Type B pancreatic cell (in vitro differentiated cells): Measurements from ENCODE around the gene ARMC8. TPM values are rescaled to one million over a fixed set of nuclear protein-coding genes. Genes with fewer than 3 reads are reported as not detected.

Experiments used
- DNase-seq: peaks from one replicate; pipeline ENCODE4 v3.0.0; 2021; ENCODE audit warnings: mixed read lengths; ENCODE audit not compliant: unreplicated experiment; ENCODE audit errors: extremely low spot score
- H3K27ac Mint-ChIP-seq: 2 replicates; pipeline ENCODE4 v1.8.0; 2021; ENCODE audit warnings: mild to moderate bottlenecking, mixed read lengths
- H3K27me3 Mint-ChIP-seq: 2 replicates; pipeline ENCODE4 v1.8.0; 2021; ENCODE audit warnings: mixed read lengths
- H3K36me3 Mint-ChIP-seq: 2 replicates; pipeline ENCODE4 v1.8.0; 2021; ENCODE audit warnings: mixed read lengths
- H3K4me1 Mint-ChIP-seq: one replicate; pipeline ENCODE4 v1.8.0; 2021; ENCODE audit warnings: mixed read lengths; ENCODE audit not compliant: unreplicated experiment
- H3K4me3 Mint-ChIP-seq: 2 replicates; pipeline ENCODE4 v1.8.0; 2021; ENCODE audit warnings: mild to moderate bottlenecking, mixed read lengths
- H3K9me3 Mint-ChIP-seq: 2 replicates; pipeline ENCODE4 v1.8.0; 2021; ENCODE audit warnings: mixed read lengths
- total RNA-seq: library from RNA; stranded (reverse); gene quantifications from 2 replicates; pipeline ENCODE4 v1.2.1, GENCODE V29; 2021; ENCODE audit warnings: low replicate concordance
- TF ChIP-seq, protein P1 (sequence below): fragments of 200-600 bp; sonication (generic); conservative IDR thresholded peaks from 2 replicates; pipeline ENCODE4 v1.5.0; 2021; ENCODE audit warnings: antibody characterized with exemption, mild to moderate bottlenecking

Gene ARMC8
- total RNA-seq, 1 donor from 2014 or later, result 46.1 TPM

- Mint-ChIP-seq H3K4me3 (no peak overlapping the region), H3K4me1 (peaks cover 9% of the 10 kb centered on the region), H3K27me3 (peaks cover 7% of the 10 kb centered on the region), H3K27ac (peak overlapping the region; percentile 46), H3K36me3 (no peaks in the 10 kb centered on the region), H3K9me3 (no peaks in the 10 kb centered on the region)
- no peak for DNase-seq
- TF ChIP-seq, protein P1, sequence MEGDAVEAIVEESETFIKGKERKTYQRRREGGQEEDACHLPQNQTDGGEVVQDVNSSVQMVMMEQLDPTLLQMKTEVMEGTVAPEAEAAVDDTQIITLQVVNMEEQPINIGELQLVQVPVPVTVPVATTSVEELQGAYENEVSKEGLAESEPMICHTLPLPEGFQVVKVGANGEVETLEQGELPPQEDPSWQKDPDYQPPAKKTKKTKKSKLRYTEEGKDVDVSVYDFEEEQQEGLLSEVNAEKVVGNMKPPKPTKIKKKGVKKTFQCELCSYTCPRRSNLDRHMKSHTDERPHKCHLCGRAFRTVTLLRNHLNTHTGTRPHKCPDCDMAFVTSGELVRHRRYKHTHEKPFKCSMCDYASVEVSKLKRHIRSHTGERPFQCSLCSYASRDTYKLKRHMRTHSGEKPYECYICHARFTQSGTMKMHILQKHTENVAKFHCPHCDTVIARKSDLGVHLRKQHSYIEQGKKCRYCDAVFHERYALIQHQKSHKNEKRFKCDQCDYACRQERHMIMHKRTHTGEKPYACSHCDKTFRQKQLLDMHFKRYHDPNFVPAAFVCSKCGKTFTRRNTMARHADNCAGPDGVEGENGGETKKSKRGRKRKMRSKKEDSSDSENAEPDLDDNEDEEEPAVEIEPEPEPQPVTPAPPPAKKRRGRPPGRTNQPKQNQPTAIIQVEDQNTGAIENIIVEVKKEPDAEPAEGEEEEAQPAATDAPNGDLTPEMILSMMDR, result no peak
Measured at GRCh38 chr3:138326866-138327595, 139.9 kb downstream of the ARMC8 start.

GRCh38 chr3:138327831-138328230 lies 140.7 kb downstream of the ARMC8 start:
- no peak for DNase-seq

DNA sequence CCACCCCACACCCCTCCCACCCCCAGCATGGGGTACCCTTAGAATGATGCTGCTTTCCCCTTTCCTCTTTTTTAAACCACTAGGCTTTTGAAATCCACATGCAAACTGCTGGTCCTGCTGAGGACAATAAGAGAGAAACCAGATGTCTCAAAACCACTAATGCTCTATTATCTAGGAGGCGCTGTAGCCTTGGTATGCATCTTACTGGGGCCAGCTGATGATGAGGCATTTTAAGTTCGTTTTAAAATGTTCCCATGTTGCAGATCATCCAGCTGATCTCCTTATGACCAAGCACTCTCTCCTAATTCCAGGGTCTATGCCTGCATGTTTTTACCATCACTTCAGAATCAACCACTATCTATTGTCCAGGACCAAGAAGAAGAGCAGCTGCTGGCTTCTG lies 141.2 kb downstream of the ARMC8 start:
- no peak overlapping the region for H3K27ac Mint-ChIP-seq
- TF ChIP-seq, protein P1, result no peak
- H3K4me3 Mint-ChIP-seq, result peak overlapping the region; percentile 81
- H3K4me1 Mint-ChIP-seq, result peaks cover 14% of the 10 kb centered on the region
- no peak for DNase-seq
- H3K27me3 Mint-ChIP-seq, result peaks cover 5% of the 10 kb centered on the region
- no peaks in the 10 kb centered on the region for H3K9me3 Mint-ChIP-seq
- no peaks in the 10 kb centered on the region for H3K36me3 Mint-ChIP-seq

More at GRCh38 chr3:138327831-138328230, 140.7 kb downstream of the ARMC8 start:
- Mint-ChIP-seq H3K4me1 (peaks cover 14% of the 10 kb centered on the region), H3K9me3 (no peaks in the 10 kb centered on the region), H3K27me3 (peaks cover 7% of the 10 kb centered on the region), H3K4me3 (peak overlapping the region; percentile 22), H3K36me3 (no peaks in the 10 kb centered on the region), H3K27ac (no peak overlapping the region)
- TF ChIP-seq, protein P1, result no peak

- Mint-ChIP-seq H3K27me3 (peaks cover 2% of the 10 kb centered on the region), H3K27ac (peak within 1 kb of the TSS; percentile 62), H3K36me3 (no peaks in the 10 kb centered on the region), H3K9me3 (no peaks in the 10 kb centered on the region), H3K4me3 (peak within 1 kb of the TSS; percentile 93), H3K4me1 (peaks cover 14% of the 10 kb centered on the region)
- TF ChIP-seq, protein P1, result peak; percentile 72
- peak; percentile 92 for DNase-seq
Measured at GRCh38 chr3:138329127-138329983, 142.3 kb downstream of the ARMC8 start, which contains the start of gene NME9. Gene NME9, minus strand, starts transcription at chr3:138329851. Its CDS starts 516 bp downstream, at chr3:138329335.

- H3K27me3 Mint-ChIP-seq, result peaks cover 2% of the 10 kb centered on the region
- peak overlapping the region; percentile 4 for H3K27ac Mint-ChIP-seq
- no peak for DNase-seq
- TF ChIP-seq, protein P1, result no peak
- no peaks in the 10 kb centered on the region for H3K36me3 Mint-ChIP-seq
- H3K9me3 Mint-ChIP-seq, result no peaks in the 10 kb centered on the region
- H3K4me3 Mint-ChIP-seq, result peak overlapping the region; percentile 93
- peaks cover 14% of the 10 kb centered on the region for H3K4me1 Mint-ChIP-seq
Measured at GRCh38 chr3:138329984-138330293, 142.8 kb downstream of the ARMC8 start.
